SK-N-SH treated with all-trans-retinoic acid at 6 μM for 48 hours (cell line): ENCODE results near the gene FAM50A.
A peak's percentile ranks its signal among the peaks of the same experiment; 100 is the strongest.

Source experiments
- ATAC-seq: fragments of 200-7000 bp; cut with Tn5 transposase; 3 replicates; pipeline ENCODE4 v1.9.1; 2020; ENCODE audit warnings: mild to moderate bottlenecking, moderate library complexity
- BACH2 ChIP-seq: fragments of 250-450 bp; sonication (Bioruptor Pico); IDR thresholded peaks from 2 replicates; pipeline ENCODE4 v1.9.0; 2021; ENCODE audit warnings: mild to moderate bottlenecking, borderline replicate concordance
- ESRRG ChIP-seq: fragments of 250-450 bp; sonication (Bioruptor Pico); IDR thresholded peaks from 2 replicates; pipeline ENCODE4 v1.6.1; 2021; ENCODE audit warnings: mild to moderate bottlenecking
- GLIS3 ChIP-seq: fragments of 250-450 bp; sonication (Bioruptor Pico); IDR thresholded peaks from 2 replicates; pipeline ENCODE4 v1.5.0; 2020; ENCODE audit warnings: mild to moderate bottlenecking, moderate library complexity
- ISL1 ChIP-seq: fragments of 250-450 bp; sonication (Bioruptor Pico); IDR thresholded peaks from 2 replicates; pipeline ENCODE4 v2.1.2; 2022; ENCODE audit warnings: mild to moderate bottlenecking, moderate library complexity
- OSR1 ChIP-seq: fragments of 250-450 bp; sonication (Bioruptor Pico); IDR thresholded peaks from 2 replicates; pipeline ENCODE4 v1.8.0; 2022; ENCODE audit warnings: moderate library complexity, mild to moderate bottlenecking, inconsistent platforms
- PPARA ChIP-seq: fragments of 250-450 bp; sonication (Bioruptor Pico); IDR thresholded peaks from 2 replicates; pipeline ENCODE4 v1.5.0; 2020; ENCODE audit warnings: mild to moderate bottlenecking, borderline replicate concordance
- RARB ChIP-seq: fragments of 250-450 bp; sonication (Bioruptor Pico); IDR thresholded peaks from 2 replicates; pipeline ENCODE4 v1.8.0; 2021; ENCODE audit warnings: mild to moderate bottlenecking, moderate library complexity
- SNAI2 ChIP-seq: fragments of 250-450 bp; sonication (Bioruptor Pico); IDR thresholded peaks from 2 replicates; pipeline ENCODE4 v1.5.0; 2020; ENCODE audit warnings: mild to moderate bottlenecking, moderate library complexity
- TCF4 ChIP-seq: fragments of 250-450 bp; sonication (Bioruptor Pico); IDR thresholded peaks from 2 replicates; pipeline ENCODE4 v1.8.0; 2021; ENCODE audit warnings: mild to moderate bottlenecking, moderate library complexity, borderline replicate concordance
- TOX ChIP-seq: fragments of 250-450 bp; sonication (Bioruptor Pico); IDR thresholded peaks from 2 replicates; pipeline ENCODE4 v1.8.0; 2021; ENCODE audit warnings: mild to moderate bottlenecking, moderate library complexity, borderline replicate concordance
- ZC3H10 ChIP-seq: fragments of 250-450 bp; sonication (Bioruptor Pico); IDR thresholded peaks from 2 replicates; pipeline ENCODE4 v1.5.1; 2021; ENCODE audit warnings: mild to moderate bottlenecking, moderate library complexity
- ZFP3 ChIP-seq: fragments of 250-450 bp; sonication (Bioruptor Pico); IDR thresholded peaks from 2 replicates; pipeline ENCODE4 v1.5.0; 2020; ENCODE audit warnings: mild to moderate bottlenecking, moderate library complexity
- ZFP30 ChIP-seq: fragments of 450-650 bp; formaldehyde crosslinking; IDR thresholded peaks from 2 replicates; pipeline ENCODE4 v1.5.0; 2022; ENCODE audit warnings: mild to moderate bottlenecking, moderate library complexity
- ZNF565 ChIP-seq: fragments of 450-650 bp; formaldehyde crosslinking; conservative IDR thresholded peaks from 2 replicates; pipeline ENCODE4 v1.5.0; 2020; ENCODE audit warnings: low read depth, mild to moderate bottlenecking, moderate library complexity
- ZNF70 ChIP-seq: fragments of 450-650 bp; formaldehyde crosslinking; IDR thresholded peaks from 2 replicates; pipeline ENCODE4 v1.5.0; 2020; ENCODE audit warnings: mild to moderate bottlenecking, moderate library complexity
- ZNF8 ChIP-seq: fragments of 450-650 bp; formaldehyde crosslinking; IDR thresholded peaks from 2 replicates; pipeline ENCODE4 v1.5.0; 2020; ENCODE audit warnings: mild to moderate bottlenecking, moderate library complexity
- TF ChIP-seq, protein P1 (sequence below): fragments of 250-450 bp; sonication (Bioruptor Pico); IDR thresholded peaks from 2 replicates; pipeline ENCODE4 v1.8.0; 2021; ENCODE audit warnings: low read depth, mild to moderate bottlenecking, moderate library complexity, borderline replicate concordance
- TF ChIP-seq, protein P2 (sequence below): fragments of 250-450 bp; sonication (Bioruptor Pico); IDR thresholded peaks from 2 replicates; pipeline ENCODE4 v1.5.1; 2021; ENCODE audit warnings: mild to moderate bottlenecking, moderate library complexity
- TF ChIP-seq, protein P3 (sequence below): fragments of 250-450 bp; sonication (Bioruptor Pico); IDR thresholded peaks from 2 replicates; pipeline ENCODE4 v1.5.0; 2020; ENCODE audit warnings: mild to moderate bottlenecking, moderate library complexity
- TF ChIP-seq, protein P4 (sequence below): fragments of 250-450 bp; sonication (Bioruptor Pico); IDR thresholded peaks from 2 replicates; pipeline ENCODE4 v1.8.0; 2020; ENCODE audit warnings: mild to moderate bottlenecking, moderate library complexity, borderline replicate concordance

Gene FAM50A

DNA sequence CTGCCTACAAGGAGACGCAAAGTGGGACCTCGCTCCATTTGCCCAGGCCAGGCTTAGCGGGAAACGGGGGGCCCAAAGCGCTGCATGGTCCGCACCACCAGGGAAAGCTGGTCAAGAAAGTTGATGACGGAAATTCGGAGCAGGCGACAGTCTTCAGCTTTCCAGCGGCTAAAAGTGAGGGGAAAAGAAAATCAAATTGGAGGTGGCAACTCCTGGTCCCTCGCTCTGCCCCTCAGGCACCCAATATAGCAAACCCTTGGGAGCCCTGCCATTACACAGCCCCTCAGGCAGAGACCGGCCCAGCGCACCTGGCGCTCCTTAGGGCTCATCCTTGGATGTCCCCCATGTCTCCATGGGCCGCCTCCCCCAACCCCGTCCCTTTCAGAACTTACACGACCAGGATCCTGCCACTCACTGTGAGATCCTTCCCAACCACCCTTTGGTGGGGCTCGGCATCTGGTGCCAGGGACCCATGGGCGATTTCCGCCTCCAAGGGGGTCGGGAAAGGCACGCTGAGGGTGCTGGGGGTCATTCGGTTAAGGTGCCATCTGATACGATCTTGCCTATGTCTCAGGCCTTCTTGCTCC lies 34.0 kb downstream of the FAM50A start:
- peak; percentile 13 for ATAC-seq
- TF ChIP-seq, protein P1, sequence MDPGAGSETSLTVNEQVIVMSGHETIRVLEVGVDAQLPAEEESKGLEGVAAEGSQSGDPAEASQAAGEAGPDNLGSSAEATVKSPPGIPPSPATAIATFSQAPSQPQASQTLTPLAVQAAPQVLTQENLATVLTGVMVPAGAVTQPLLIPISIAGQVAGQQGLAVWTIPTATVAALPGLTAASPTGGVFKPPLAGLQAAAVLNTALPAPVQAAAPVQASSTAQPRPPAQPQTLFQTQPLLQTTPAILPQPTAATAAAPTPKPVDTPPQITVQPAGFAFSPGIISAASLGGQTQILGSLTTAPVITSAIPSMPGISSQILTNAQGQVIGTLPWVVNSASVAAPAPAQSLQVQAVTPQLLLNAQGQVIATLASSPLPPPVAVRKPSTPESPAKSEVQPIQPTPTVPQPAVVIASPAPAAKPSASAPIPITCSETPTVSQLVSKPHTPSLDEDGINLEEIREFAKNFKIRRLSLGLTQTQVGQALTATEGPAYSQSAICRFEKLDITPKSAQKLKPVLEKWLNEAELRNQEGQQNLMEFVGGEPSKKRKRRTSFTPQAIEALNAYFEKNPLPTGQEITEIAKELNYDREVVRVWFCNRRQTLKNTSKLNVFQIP (CRISPR knock-in tag), result no peak
- TF ChIP-seq ZNF70, result no peak
- no peak for TF ChIP-seq ZFP3 (CRISPR knock-in tag)
- TF ChIP-seq ZFP30, result no peak
- no peak for TF ChIP-seq ZNF565 (CRISPR knock-in tag)
- TF ChIP-seq ESRRG (CRISPR knock-in tag), result no peak
- no peak for TF ChIP-seq RARB
- TF ChIP-seq, protein P2, sequence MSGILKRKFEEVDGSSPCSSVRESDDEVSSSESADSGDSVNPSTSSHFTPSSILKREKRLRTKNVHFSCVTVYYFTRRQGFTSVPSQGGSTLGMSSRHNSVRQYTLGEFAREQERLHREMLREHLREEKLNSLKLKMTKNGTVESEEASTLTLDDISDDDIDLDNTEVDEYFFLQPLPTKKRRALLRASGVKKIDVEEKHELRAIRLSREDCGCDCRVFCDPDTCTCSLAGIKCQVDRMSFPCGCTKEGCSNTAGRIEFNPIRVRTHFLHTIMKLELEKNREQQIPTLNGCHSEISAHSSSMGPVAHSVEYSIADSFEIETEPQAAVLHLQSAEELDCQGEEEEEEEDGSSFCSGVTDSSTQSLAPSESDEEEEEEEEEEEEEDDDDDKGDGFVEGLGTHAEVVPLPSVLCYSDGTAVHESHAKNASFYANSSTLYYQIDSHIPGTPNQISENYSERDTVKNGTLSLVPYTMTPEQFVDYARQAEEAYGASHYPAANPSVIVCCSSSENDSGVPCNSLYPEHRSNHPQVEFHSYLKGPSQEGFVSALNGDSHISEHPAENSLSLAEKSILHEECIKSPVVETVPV (CRISPR knock-in tag), result no peak
- no peak for TF ChIP-seq ZNF8 (CRISPR knock-in tag)
- TF ChIP-seq, protein P3, sequence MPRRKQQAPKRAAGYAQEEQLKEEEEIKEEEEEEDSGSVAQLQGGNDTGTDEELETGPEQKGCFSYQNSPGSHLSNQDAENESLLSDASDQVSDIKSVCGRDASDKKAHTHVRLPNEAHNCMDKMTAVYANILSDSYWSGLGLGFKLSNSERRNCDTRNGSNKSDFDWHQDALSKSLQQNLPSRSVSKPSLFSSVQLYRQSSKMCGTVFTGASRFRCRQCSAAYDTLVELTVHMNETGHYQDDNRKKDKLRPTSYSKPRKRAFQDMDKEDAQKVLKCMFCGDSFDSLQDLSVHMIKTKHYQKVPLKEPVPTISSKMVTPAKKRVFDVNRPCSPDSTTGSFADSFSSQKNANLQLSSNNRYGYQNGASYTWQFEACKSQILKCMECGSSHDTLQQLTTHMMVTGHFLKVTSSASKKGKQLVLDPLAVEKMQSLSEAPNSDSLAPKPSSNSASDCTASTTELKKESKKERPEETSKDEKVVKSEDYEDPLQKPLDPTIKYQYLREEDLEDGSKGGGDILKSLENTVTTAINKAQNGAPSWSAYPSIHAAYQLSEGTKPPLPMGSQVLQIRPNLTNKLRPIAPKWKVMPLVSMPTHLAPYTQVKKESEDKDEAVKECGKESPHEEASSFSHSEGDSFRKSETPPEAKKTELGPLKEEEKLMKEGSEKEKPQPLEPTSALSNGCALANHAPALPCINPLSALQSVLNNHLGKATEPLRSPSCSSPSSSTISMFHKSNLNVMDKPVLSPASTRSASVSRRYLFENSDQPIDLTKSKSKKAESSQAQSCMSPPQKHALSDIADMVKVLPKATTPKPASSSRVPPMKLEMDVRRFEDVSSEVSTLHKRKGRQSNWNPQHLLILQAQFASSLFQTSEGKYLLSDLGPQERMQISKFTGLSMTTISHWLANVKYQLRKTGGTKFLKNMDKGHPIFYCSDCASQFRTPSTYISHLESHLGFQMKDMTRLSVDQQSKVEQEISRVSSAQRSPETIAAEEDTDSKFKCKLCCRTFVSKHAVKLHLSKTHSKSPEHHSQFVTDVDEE (CRISPR knock-in tag), result no peak
- TF ChIP-seq ISL1 (CRISPR knock-in tag), result no peak
- TF ChIP-seq, protein P4, sequence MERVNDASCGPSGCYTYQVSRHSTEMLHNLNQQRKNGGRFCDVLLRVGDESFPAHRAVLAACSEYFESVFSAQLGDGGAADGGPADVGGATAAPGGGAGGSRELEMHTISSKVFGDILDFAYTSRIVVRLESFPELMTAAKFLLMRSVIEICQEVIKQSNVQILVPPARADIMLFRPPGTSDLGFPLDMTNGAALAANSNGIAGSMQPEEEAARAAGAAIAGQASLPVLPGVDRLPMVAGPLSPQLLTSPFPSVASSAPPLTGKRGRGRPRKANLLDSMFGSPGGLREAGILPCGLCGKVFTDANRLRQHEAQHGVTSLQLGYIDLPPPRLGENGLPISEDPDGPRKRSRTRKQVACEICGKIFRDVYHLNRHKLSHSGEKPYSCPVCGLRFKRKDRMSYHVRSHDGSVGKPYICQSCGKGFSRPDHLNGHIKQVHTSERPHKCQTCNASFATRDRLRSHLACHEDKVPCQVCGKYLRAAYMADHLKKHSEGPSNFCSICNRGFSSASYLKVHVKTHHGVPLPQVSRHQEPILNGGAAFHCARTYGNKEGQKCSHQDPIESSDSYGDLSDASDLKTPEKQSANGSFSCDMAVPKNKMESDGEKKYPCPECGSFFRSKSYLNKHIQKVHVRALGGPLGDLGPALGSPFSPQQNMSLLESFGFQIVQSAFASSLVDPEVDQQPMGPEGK (CRISPR knock-in tag), result no peak
- no peak for TF ChIP-seq PPARA
- TF ChIP-seq SNAI2 (CRISPR knock-in tag), result no peak
- TF ChIP-seq ZC3H10 (CRISPR knock-in tag), result no peak
- TF ChIP-seq TOX (CRISPR knock-in tag), result no peak
- no peak for TF ChIP-seq OSR1 (CRISPR knock-in tag)
- TF ChIP-seq BACH2 (CRISPR knock-in tag), result no peak
- no peak for TF ChIP-seq GLIS3 (CRISPR knock-in tag)
- no peak for TF ChIP-seq TCF4

DNA sequence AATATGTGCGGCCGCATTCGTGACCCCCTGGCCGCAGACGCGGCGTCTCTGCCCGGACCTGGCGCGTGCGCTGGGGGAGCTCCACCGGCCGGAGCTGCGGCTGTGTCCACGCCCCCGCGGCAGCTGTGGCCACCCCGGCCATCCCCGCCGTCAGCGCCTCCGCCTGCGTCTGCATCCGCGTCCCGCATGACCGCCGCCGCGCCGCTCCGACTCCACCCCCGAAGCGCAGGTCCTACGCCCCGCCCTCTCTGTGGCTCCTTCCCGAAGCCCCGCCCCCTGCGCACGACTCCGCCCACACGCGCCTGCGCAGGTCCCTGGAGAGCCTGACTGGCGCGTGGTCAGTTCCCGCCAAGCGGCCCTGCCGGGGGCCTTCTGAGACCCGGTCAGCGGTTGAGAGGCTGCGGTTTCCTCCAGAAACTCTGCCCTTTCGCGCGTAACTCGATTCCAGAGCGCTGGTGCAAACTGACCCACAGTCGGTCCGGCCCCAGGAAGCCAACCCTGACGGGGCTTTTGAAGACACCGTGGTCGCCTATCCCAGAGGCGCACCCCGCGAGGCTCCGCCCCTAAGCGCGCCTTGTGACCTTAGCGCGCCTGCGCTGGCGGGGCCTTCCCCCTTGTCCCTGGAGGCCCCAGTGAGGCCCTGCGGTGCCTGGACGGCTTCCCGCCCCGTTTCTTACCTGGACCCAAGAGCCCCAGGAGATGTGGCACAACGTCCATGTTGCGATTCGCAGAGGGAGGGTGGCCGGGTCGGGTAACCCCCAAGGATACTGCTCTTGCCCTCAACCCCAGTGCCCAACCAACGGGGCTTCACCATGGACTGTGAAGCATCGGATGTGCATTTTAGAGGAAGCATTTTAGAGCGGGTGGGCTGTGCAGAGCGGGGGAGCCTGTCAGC lies 35.0 kb downstream of the FAM50A start, which contains the start of gene LAGE3:
TSS of gene LAGE3 (minus strand) at position 554 of the 895 bp plus-strand sequence. CDS start at position 188, 366 bp downstream.
- ATAC-seq, result peak; percentile 93
- TF ChIP-seq ZNF70, result no peak

DNA sequence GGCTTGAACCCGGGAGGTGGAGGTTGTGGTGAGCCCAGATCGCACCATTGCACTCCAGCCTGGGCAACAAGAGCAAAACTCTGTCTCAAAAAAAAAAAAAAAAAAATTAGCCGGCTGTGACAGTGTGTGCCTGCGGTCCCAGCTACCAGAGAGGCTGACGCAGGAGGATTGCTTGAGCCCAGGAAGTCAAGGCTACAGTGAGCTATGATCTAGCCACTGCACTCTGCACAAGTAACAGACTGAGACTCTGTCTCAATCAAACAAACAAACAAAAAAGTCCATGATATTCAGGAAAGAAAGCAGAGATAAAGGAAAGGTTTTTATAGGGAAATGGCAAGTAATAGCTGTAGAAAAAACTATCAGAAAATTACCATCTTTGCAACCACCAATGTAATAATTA lies 37.3 kb downstream of the FAM50A start:
- ATAC-seq, result no peak
- TF ChIP-seq, protein P3 (CRISPR knock-in tag), result no peak
- TF ChIP-seq SNAI2 (CRISPR knock-in tag) (no peak), ISL1 (CRISPR knock-in tag) (no peak), ZNF565 (CRISPR knock-in tag) (no peak), TCF4 (no peak), ZFP30 (no peak)
- TF ChIP-seq, protein P1 (CRISPR knock-in tag), result no peak
- TF ChIP-seq, protein P4 (CRISPR knock-in tag), result no peak
